BLaER1 treated with 17β-estradiol and CSF1 and Interleukin-3, amounts not matched to agents 10 nM and 100 nM (cell line): ENCODE measurements around the gene KIRREL3.

Source experiments
- H3K27ac ChIP-seq, 11 experiments: shearing (Covaris generic); formaldehyde crosslinking; 2 replicates each; pipeline ENCODE4 v1.8.1; 2022
- H3K27me3 ChIP-seq, 11 experiments: shearing (Covaris generic); formaldehyde crosslinking; 2 replicates each; pipeline ENCODE4 v1.8.1; 2022
- H3K36me3 ChIP-seq, 11 experiments: shearing (Covaris generic); formaldehyde crosslinking; 2 replicates each; pipeline ENCODE4 v1.8.1; 2022
- H3K4me1 ChIP-seq, 10 experiments: shearing (Covaris generic); formaldehyde crosslinking; 2 replicates each; pipeline ENCODE4 v1.8.1; 2022
- H3K4me2 ChIP-seq, 11 experiments: shearing (Covaris generic); formaldehyde crosslinking; 2 replicates each; pipeline ENCODE4 v1.8.1; 2022
- H3K4me3 ChIP-seq, 10 experiments: shearing (Covaris generic); formaldehyde crosslinking; 2 replicates each; pipeline ENCODE4 v1.8.1; 2022
- H3K9ac ChIP-seq, 11 experiments: shearing (Covaris generic); formaldehyde crosslinking; 2 replicates each; pipeline ENCODE4 v1.8.1; 2022
- H3K9me3 ChIP-seq, 11 experiments: shearing (Covaris generic); formaldehyde crosslinking; replicated peaks in 1 of 11; 2 replicates each; pipeline ENCODE4 v1.8.1; 2022
- H4K20me1 ChIP-seq, 11 experiments: shearing (Covaris generic); formaldehyde crosslinking; 2 replicates each; pipeline ENCODE4 v1.8.1; 2022
- Cebpa-rat ChIP-seq, 11 experiments: shearing (Covaris generic); IDR thresholded peaks; 2 replicates each; pipeline ENCODE4 v1.8.1; 2022

The KIRREL3 gene

GRCh38 chr11:126529037-126529436, 471.5 kb downstream of the KIRREL3 start:
- no peak overlapping the region for H3K4me3 ChIP-seq
- no peak for TF ChIP-seq Cebpa-rat (IDR thresholded peaks at IDR 0.05)
- no peaks in the 10 kb centered on the region for H4K20me1 ChIP-seq
- no peaks in the 10 kb centered on the region for H3K36me3 ChIP-seq
- H3K4me2 ChIP-seq, result no peak overlapping the region
- H3K27me3 ChIP-seq, result no peaks in the 10 kb centered on the region
- no peak overlapping the region for H3K27ac ChIP-seq
- H3K9ac ChIP-seq, result no peak overlapping the region
- H3K4me1 ChIP-seq, result no peaks in the 10 kb centered on the region
- no peaks in the 10 kb centered on the region for H3K9me3 ChIP-seq

- Histone ChIP-seq H3K4me2 (no peak overlapping the region), H4K20me1 (no peaks in the 10 kb centered on the region), H3K27me3 (no peaks in the 10 kb centered on the region), H3K27ac (no peak overlapping the region), H3K36me3 (no peaks in the 10 kb centered on the region), H3K9ac (no peak overlapping the region), H3K4me1 (no peaks in the 10 kb centered on the region), H3K4me3 (no peak overlapping the region), H3K9me3 (no peaks in the 10 kb centered on the region)
- TF ChIP-seq Cebpa-rat (IDR thresholded peaks at IDR 0.05), result no peak
Measured at GRCh38 chr11:126528075-126528474, 472.5 kb downstream of the KIRREL3 start.

GRCh38 chr11:126527651-126528050, 472.9 kb downstream of the KIRREL3 start:
- no peak overlapping the region for H3K4me3 ChIP-seq
- no peak overlapping the region for H3K27ac ChIP-seq
- H3K9ac ChIP-seq, result no peak overlapping the region
- no peak for TF ChIP-seq Cebpa-rat (IDR thresholded peaks at IDR 0.05)
- no peaks in the 10 kb centered on the region for H3K9me3 ChIP-seq
- no peaks in the 10 kb centered on the region for H3K36me3 ChIP-seq
- no peaks in the 10 kb centered on the region for H4K20me1 ChIP-seq
- H3K4me1 ChIP-seq, result no peaks in the 10 kb centered on the region
- no peaks in the 10 kb centered on the region for H3K27me3 ChIP-seq
- H3K4me2 ChIP-seq, result no peak overlapping the region

- Histone ChIP-seq H4K20me1 (no peaks in the 10 kb centered on the region), H3K27me3 (no peaks in the 10 kb centered on the region), H3K27ac (no peak overlapping the region), H3K9me3 (no peaks in the 10 kb centered on the region), H3K9ac (no peak overlapping the region), H3K4me2 (no peak overlapping the region), H3K4me1 (no peaks in the 10 kb centered on the region), H3K36me3 (no peaks in the 10 kb centered on the region), H3K4me3 (no peak overlapping the region)
- no peak for TF ChIP-seq Cebpa-rat (IDR thresholded peaks at IDR 0.05)
Measured at GRCh38 chr11:126526471-126526870, 474.1 kb downstream of the KIRREL3 start.

GRCh38 chr11:126525702-126526101, 474.9 kb downstream of the KIRREL3 start:
- no peak for TF ChIP-seq Cebpa-rat (IDR thresholded peaks at IDR 0.05)
- no peaks in the 10 kb centered on the region for H3K36me3 ChIP-seq
- no peaks in the 10 kb centered on the region for H3K9me3 ChIP-seq
- H3K4me2 ChIP-seq, result no peak overlapping the region
- no peak overlapping the region for H3K27ac ChIP-seq
- no peak overlapping the region for H3K9ac ChIP-seq
- H4K20me1 ChIP-seq, result no peaks in the 10 kb centered on the region
- no peaks in the 10 kb centered on the region for H3K4me1 ChIP-seq
- no peaks in the 10 kb centered on the region for H3K27me3 ChIP-seq
- H3K4me3 ChIP-seq, result no peak overlapping the region

- Histone ChIP-seq H3K36me3 (no peaks in the 10 kb centered on the region), H3K27ac (no peak overlapping the region), H3K27me3 (no peaks in the 10 kb centered on the region), H3K9me3 (no peaks in the 10 kb centered on the region), H3K4me1 (no peaks in the 10 kb centered on the region), H3K9ac (no peak overlapping the region), H4K20me1 (no peaks in the 10 kb centered on the region), H3K4me3 (no peak overlapping the region), H3K4me2 (no peak overlapping the region)
- TF ChIP-seq Cebpa-rat (IDR thresholded peaks at IDR 0.05), result no peak
Measured at GRCh38 chr11:126525216-126525615, 475.4 kb downstream of the KIRREL3 start.

- Histone ChIP-seq H3K9ac (no peak overlapping the region), H3K4me2 (no peak overlapping the region), H3K9me3 (no peaks in the 10 kb centered on the region), H3K4me1 (peaks cover 0 to 5% (median 0%) of the 10 kb centered on the region in 10 experiments; a peak in 1 of 20 replicates), H3K27ac (no peak overlapping the region), H3K4me3 (no peak overlapping the region), H4K20me1 (no peaks in the 10 kb centered on the region; a peak in 2 of 22 replicates), H3K27me3 (no peaks in the 10 kb centered on the region), H3K36me3 (no peaks in the 10 kb centered on the region)
- no peak for TF ChIP-seq Cebpa-rat (IDR thresholded peaks at IDR 0.05)
Measured at GRCh38 chr11:126523441-126524205, 476.9 kb downstream of the KIRREL3 start.

- Histone ChIP-seq H3K4me3 (no peak overlapping the region), H3K27ac (no peak overlapping the region), H3K9me3 (no peaks in the 10 kb centered on the region), H3K4me1 (peaks cover 0 to 5% (median 0%) of the 10 kb centered on the region in 10 experiments; a peak in 1 of 20 replicates), H3K4me2 (0 out of 22 replicates have a peak overlapping the region, but pooled peaks of 2 of the 11 experiments have one; percentile 7 to 16), H3K9ac (no peak overlapping the region), H3K27me3 (no peaks in the 10 kb centered on the region), H3K36me3 (no peaks in the 10 kb centered on the region), H4K20me1 (no peaks in the 10 kb centered on the region; a peak in 2 of 22 replicates)
- no peak for TF ChIP-seq Cebpa-rat (IDR thresholded peaks at IDR 0.05)
Measured at GRCh38 chr11:126522606-126523005, 478.0 kb downstream of the KIRREL3 start.

- Histone ChIP-seq H3K27ac (no peak overlapping the region), H3K36me3 (no peaks in the 10 kb centered on the region), H4K20me1 (no peaks in the 10 kb centered on the region; a peak in 2 of 22 replicates), H3K9ac (no peak overlapping the region), H3K4me3 (no peak overlapping the region), H3K9me3 (no peaks in the 10 kb centered on the region), H3K4me1 (peaks cover 0 to 5% (median 0%) of the 10 kb centered on the region in 10 experiments; a peak in 1 of 20 replicates), H3K27me3 (no peaks in the 10 kb centered on the region), H3K4me2 (0 out of 22 replicates have a peak overlapping the region, but pooled peaks of 2 of the 11 experiments have one; percentile 7 to 16)
- no peak for TF ChIP-seq Cebpa-rat (IDR thresholded peaks at IDR 0.05)
Measured at GRCh38 chr11:126522152-126522551, 478.4 kb downstream of the KIRREL3 start.

GRCh38 chr11:126521196-126521595, 479.4 kb downstream of the KIRREL3 start:
- H3K9me3 ChIP-seq, result no peaks in the 10 kb centered on the region
- H3K36me3 ChIP-seq, result no peaks in the 10 kb centered on the region
- peaks cover 0 to 7% (median under 1%) of the 10 kb centered on the region in 10 experiments; a peak in 7 of 20 replicates for H3K4me1 ChIP-seq
- no peak for TF ChIP-seq Cebpa-rat (IDR thresholded peaks at IDR 0.05)
- no peak overlapping the region for H3K4me3 ChIP-seq
- no peak overlapping the region for H3K4me2 ChIP-seq
- H3K27ac ChIP-seq, result no peak overlapping the region
- no peak overlapping the region for H3K9ac ChIP-seq
- no peaks in the 10 kb centered on the region for H3K27me3 ChIP-seq
- no peaks in the 10 kb centered on the region; a peak in 2 of 22 replicates for H4K20me1 ChIP-seq
